Measurements from ENCODE around the gene TFAP2C. TPM values are rescaled to one million over a fixed set of nuclear protein-coding genes. Genes with fewer than 3 reads are reported as not detected.
"Not testable (repeated sequence)": the region's sequence is repeated elsewhere in the genome, so short reads cannot be mapped to it uniquely, and the experiment has no call there.

The TFAP2C gene
- total RNA-seq, 4 donors from 2014 or later, result 0.20 to 2.1 (median 0.96) TPM

DNA sequence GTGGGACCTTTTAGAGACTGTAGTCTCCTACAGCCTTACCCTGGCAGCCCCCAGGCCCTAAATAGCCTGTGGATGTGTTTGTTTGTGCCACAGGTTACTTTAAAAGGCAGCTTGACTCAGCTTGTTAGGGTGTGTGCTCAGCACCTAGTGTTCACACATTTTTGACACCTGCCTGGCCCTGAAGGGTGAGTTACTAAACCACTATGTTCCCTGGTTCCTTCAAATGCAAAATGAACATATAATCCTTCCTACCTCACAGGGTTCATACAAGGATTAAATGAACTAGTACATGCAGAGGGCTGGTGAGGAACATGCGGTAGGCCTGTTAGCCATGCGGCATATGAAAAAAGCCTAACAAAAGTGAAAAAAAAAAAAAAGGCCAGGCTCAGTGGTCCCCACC, 14.9 kb upstream of the TFAP2C start:
- TF ChIP-seq POLR2A (IDR thresholded peaks at IDR 0.05) (no peak), EP300 (IDR thresholded peaks at IDR 0.05) (no peak), CTCF (IDR thresholded peaks at IDR 0.05) (no peak)
- no peaks in the 10 kb centered on the region for H3K4me1 ChIP-seq
- no peaks in the 10 kb centered on the region for H3K9me3 ChIP-seq
- DNase-seq (ENCODE audit: low spot score in 2 of 2), result no peak
- H3K36me3 ChIP-seq, result no peaks in the 10 kb centered on the region
- H3K27me3 ChIP-seq, result no peaks in the 10 kb centered on the region
- 96 to 99% methylated on average over 2 of the region's 2 CpGs for WGBS, 2 donors
- no peak overlapping the region for H3K4me3 ChIP-seq
- no peak overlapping the region for H3K27ac ChIP-seq

GRCh38 chr20:56616716-56617115, 12.4 kb upstream of the TFAP2C start:
- peak in 1 of 2 donors; percentile 28 for TF ChIP-seq EP300 (IDR thresholded peaks at IDR 0.05)
- TF ChIP-seq POLR2A (IDR thresholded peaks at IDR 0.05), result no peak
- TF ChIP-seq CTCF (IDR thresholded peaks at IDR 0.05), result no peak
- Histone ChIP-seq H3K4me1 (no peaks in the 10 kb centered on the region), H3K9me3 (no peaks in the 10 kb centered on the region), H3K27me3 (no peaks in the 10 kb centered on the region), H3K4me3 (no peak overlapping the region), H3K36me3 (no peaks in the 10 kb centered on the region), H3K27ac (no peak overlapping the region)
- 36% methylated on average over 6 of the region's 6 CpGs for WGBS, 2 donors
- no peak for DNase-seq (ENCODE audit: low spot score in 2 of 2)

GRCh38 chr20:56617489-56617888, 11.6 kb upstream of the TFAP2C start:
- Histone ChIP-seq H3K4me3 (no peak overlapping the region), H3K36me3 (no peaks in the 10 kb centered on the region), H3K27ac (no peak overlapping the region), H3K4me1 (no peaks in the 10 kb centered on the region), H3K9me3 (no peaks in the 10 kb centered on the region), H3K27me3 (no peaks in the 10 kb centered on the region)
- 82 to 86% methylated on average over 4 of the region's 4 CpGs for WGBS, 2 donors
- TF ChIP-seq POLR2A (IDR thresholded peaks at IDR 0.05) (no peak), CTCF (IDR thresholded peaks at IDR 0.05) (no peak), EP300 (IDR thresholded peaks at IDR 0.05) (no peak)
- DNase-seq (ENCODE audit: low spot score in 2 of 2), result no peak

DNA sequence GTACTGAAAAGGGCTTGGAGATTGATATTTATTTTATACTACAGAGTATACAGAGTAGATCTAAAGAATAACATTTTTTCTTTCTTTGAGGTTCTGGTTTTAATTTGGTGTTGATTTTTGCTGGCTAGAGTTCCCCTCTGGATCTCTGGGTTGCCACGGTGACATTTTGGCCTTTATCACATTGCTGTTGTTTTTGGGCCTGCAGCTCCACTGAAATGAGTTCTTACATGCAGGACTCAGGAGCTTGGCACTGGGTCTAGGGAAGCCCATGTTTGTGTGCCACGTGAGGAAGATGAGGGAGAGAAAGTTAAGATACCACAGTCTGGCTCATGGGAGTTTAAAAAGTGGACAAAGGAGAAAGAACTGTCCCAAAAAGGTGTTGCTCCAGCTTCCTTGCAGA, 7.4 kb upstream of the TFAP2C start:
- H3K27ac ChIP-seq, result no peak overlapping the region
- H3K36me3 ChIP-seq, result no peaks in the 10 kb centered on the region
- peaks cover 0 to 17% (median 3%) of the 10 kb centered on the region in 4 donors for H3K4me1 ChIP-seq
- TF ChIP-seq CTCF (IDR thresholded peaks at IDR 0.05) (no peak), POLR2A (IDR thresholded peaks at IDR 0.05) (no peak), EP300 (IDR thresholded peaks at IDR 0.05) (no peak)
- no peak for DNase-seq (ENCODE audit: low spot score in 2 of 2)
- no peaks in the 10 kb centered on the region for H3K9me3 ChIP-seq
- no peak overlapping the region for H3K4me3 ChIP-seq
- WGBS, 2 donors, result 30 to 46% methylated on average over 2 of the region's 2 CpGs
- H3K27me3 ChIP-seq, result peaks cover 0 to 34% of the 10 kb centered on the region in 2 donors

- H3K27ac ChIP-seq; H3K9me3 ChIP-seq; H3K36me3 ChIP-seq; DNase-seq (ENCODE audit: low spot score in 2 of 2); H3K4me3 ChIP-seq: not testable (repeated sequence)
- H3K4me1 ChIP-seq, result peaks cover 0 to 39% (median 12%) of the 10 kb centered on the region in 4 donors
- peaks cover 0 to 56% of the 10 kb centered on the region in 2 donors for H3K27me3 ChIP-seq
- 97% methylated on average over 10 of the region's 10 CpGs for WGBS, 2 donors
These were observed 5.2 kb upstream of the TFAP2C start for GRCh38 chr20:56623930-56624329.

All from tibial nerve (tissue), 4 donors.